ENCODE results near the gene KCNJ4. TPM values are rescaled to one million over a fixed set of nuclear protein-coding genes. Genes with fewer than 3 reads are reported as not detected.

The KCNJ4 gene
- total RNA-seq, 1 experiment from 2014 or later: 0.22 TPM

GRCh38 chr22:38485783-38486182 lies 30.8 kb upstream of the KCNJ4 start:
- Histone ChIP-seq H3K9me3 (ENCODE audit: insufficient read depth, low read depth) (no peaks in the 10 kb centered on the region), H2AFZ (no peak overlapping the region), H4K20me1 (ENCODE audit: insufficient read depth) (peaks cover 80% of the 10 kb centered on the region), H3K4me1 (replicated peaks; ENCODE audit: insufficient read depth) (no peaks in the 10 kb centered on the region), H3K4me3 (no peak overlapping the region), H3K9me2 (ENCODE audit: insufficient read depth) (no peaks in the 10 kb centered on the region), H3K27ac (no peak overlapping the region), H3K36me3 (ENCODE audit: low read depth) (peaks cover 92% of the 10 kb centered on the region), H3K4me2 (no peak overlapping the region), H3F3A (ENCODE audit: insufficient read depth, low read depth) (peaks cover 92% of the 10 kb centered on the region), H3K27me3 (ENCODE audit: insufficient read depth, low read depth) (no peaks in the 10 kb centered on the region), H3K79me2 (ENCODE audit: low read depth) (peaks cover 7% of the 10 kb centered on the region; the same call in 1 of the 2 replicates)
- intact Hi-C loops (cut with micrococcal nuclease; ENCODE audit: unreplicated experiment): no loop called here
- BruUV-seq (replicated peaks): no TSS peak
- POLR2A ChIA-PET (ENCODE audit: unreplicated experiment): interaction anchor here (0.5 to 0.7 kb wide), 3 partner anchors 10 to 99 kb away, joined by 3 to 12 read pairs (median 4); no protein-coding TSS in a partner anchor
- peak in 1 of 2 experiments; percentile 27 for DNase-seq
- TF ChIP-seq, protein P1, sequence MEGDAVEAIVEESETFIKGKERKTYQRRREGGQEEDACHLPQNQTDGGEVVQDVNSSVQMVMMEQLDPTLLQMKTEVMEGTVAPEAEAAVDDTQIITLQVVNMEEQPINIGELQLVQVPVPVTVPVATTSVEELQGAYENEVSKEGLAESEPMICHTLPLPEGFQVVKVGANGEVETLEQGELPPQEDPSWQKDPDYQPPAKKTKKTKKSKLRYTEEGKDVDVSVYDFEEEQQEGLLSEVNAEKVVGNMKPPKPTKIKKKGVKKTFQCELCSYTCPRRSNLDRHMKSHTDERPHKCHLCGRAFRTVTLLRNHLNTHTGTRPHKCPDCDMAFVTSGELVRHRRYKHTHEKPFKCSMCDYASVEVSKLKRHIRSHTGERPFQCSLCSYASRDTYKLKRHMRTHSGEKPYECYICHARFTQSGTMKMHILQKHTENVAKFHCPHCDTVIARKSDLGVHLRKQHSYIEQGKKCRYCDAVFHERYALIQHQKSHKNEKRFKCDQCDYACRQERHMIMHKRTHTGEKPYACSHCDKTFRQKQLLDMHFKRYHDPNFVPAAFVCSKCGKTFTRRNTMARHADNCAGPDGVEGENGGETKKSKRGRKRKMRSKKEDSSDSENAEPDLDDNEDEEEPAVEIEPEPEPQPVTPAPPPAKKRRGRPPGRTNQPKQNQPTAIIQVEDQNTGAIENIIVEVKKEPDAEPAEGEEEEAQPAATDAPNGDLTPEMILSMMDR (conservative IDR thresholded peaks at IDR 0.05): no peak
- TF ChIP-seq EZH2 (IDR thresholded peaks at IDR 0.05; ENCODE audit: low read depth): no peak
- CTCF ChIA-PET: interaction anchor here (0.5 to 0.7 kb wide), 6 partner anchors 13 to 236 kb away, joined by 3 to 9 read pairs (median 5); no protein-coding TSS in a partner anchor

- no peak overlapping the region for H3K27ac ChIP-seq
- no peaks in the 10 kb centered on the region for H3K4me1 ChIP-seq (replicated peaks; ENCODE audit: insufficient read depth)
- intact Hi-C loops (cut with micrococcal nuclease; ENCODE audit: unreplicated experiment): no loop called here
- TSS peak; percentile 0 for BruUV-seq (replicated peaks)
- no peak overlapping the region for H3K4me3 ChIP-seq
- peaks cover 77% of the 10 kb centered on the region for H3K36me3 ChIP-seq (ENCODE audit: low read depth)
- no peaks in the 10 kb centered on the region for H3K27me3 ChIP-seq (ENCODE audit: insufficient read depth, low read depth)
- H3K9me3 ChIP-seq (ENCODE audit: insufficient read depth, low read depth): no peaks in the 10 kb centered on the region
- no peaks in the 10 kb centered on the region for H3K79me2 ChIP-seq (ENCODE audit: low read depth)
- POLR2A ChIA-PET (ENCODE audit: unreplicated experiment): interaction anchor here (0.6 kb wide), 1 partner anchor 248 kb away, joined by 3 read pairs; no protein-coding TSS in a partner anchor
- peaks cover 67% of the 10 kb centered on the region for H4K20me1 ChIP-seq (ENCODE audit: insufficient read depth)
- CTCF ChIA-PET: interaction anchor here (0.8 kb wide), 1 partner anchor 366 kb away, joined by 8 read pairs; no protein-coding TSS in a partner anchor
- H3K9me2 ChIP-seq (ENCODE audit: insufficient read depth): no peaks in the 10 kb centered on the region
- H3F3A ChIP-seq (ENCODE audit: insufficient read depth, low read depth): peaks cover 93% of the 10 kb centered on the region
- H3K4me2 ChIP-seq: no peak overlapping the region
- no peak for DNase-seq
- H2AFZ ChIP-seq: no peak overlapping the region
- no peak for TF ChIP-seq EZH2 (IDR thresholded peaks at IDR 0.05; ENCODE audit: low read depth)
- TF ChIP-seq, protein P1 (conservative IDR thresholded peaks at IDR 0.05): no peak
Observed at GRCh38 chr22:38484244-38484643, 29.2 kb upstream of the KCNJ4 start.

DNA sequence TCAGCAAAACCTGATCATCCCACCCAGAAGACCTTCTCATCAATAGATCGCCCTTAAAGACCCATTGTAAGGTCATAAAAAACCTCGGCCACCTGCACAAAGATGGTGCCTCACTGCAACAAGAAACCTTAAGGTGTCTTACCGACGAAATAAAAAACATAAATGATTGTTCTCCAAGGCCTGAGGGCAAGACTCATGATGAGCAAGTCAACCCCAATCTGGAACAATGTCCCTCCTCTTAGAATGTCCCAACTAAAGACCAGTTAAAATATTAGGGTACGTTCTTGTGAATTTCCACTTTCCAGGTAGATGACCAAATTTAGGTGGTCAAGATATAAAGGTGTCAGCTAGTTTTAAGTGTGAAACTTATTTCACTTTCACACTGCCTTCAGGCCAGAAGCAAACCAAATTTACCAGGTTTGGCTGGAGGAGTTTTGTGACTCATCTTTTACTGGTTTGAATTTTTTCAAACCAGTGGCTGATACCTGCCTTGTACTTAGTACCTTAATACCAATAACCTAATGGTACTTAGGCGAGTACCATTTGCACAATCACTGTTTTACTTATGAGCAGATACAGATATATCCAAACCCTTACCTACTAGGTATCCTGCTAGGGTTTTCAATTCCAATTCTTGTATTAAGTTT lies 27.8 kb upstream of the KCNJ4 start:
- CTCF ChIA-PET: no interaction called here
- intact Hi-C loops (cut with micrococcal nuclease; ENCODE audit: unreplicated experiment): no loop called here
- POLR2A ChIA-PET (ENCODE audit: unreplicated experiment): interaction anchor here (0.6 kb wide), 1 partner anchor 201 kb away, joined by 10 read pairs; no protein-coding TSS in a partner anchor
- H3F3A ChIP-seq (ENCODE audit: insufficient read depth, low read depth): peaks cover 84% of the 10 kb centered on the region
- H3K9me3 ChIP-seq (ENCODE audit: insufficient read depth, low read depth): no peaks in the 10 kb centered on the region
- peaks cover 54% of the 10 kb centered on the region for H4K20me1 ChIP-seq (ENCODE audit: insufficient read depth)
- H3K36me3 ChIP-seq (ENCODE audit: low read depth): peaks cover 63% of the 10 kb centered on the region
- no TSS peak for BruUV-seq (replicated peaks)
- H3K4me3 ChIP-seq: no peak overlapping the region
- peak in 1 of 2 experiments; percentile 36 for DNase-seq
- H3K4me1 ChIP-seq (replicated peaks; ENCODE audit: insufficient read depth): no peaks in the 10 kb centered on the region
- H3K27ac ChIP-seq: no peak overlapping the region
- no peaks in the 10 kb centered on the region for H3K9me2 ChIP-seq (ENCODE audit: insufficient read depth)
- H3K27me3 ChIP-seq (ENCODE audit: insufficient read depth, low read depth): no peaks in the 10 kb centered on the region
- H3K4me2 ChIP-seq: no peak overlapping the region
- TF ChIP-seq EZH2 (IDR thresholded peaks at IDR 0.05; ENCODE audit: low read depth): no peak
- TF ChIP-seq, protein P1 (conservative IDR thresholded peaks at IDR 0.05): no peak
- H2AFZ ChIP-seq: no peak overlapping the region
- H3K79me2 ChIP-seq (ENCODE audit: low read depth): no peaks in the 10 kb centered on the region

Data from PC-9 (cell line).